Hematopoietic multipotent progenitor cell treated with erythropoietin and hydrocortisone succinate and interleukin-3 and kit ligand, for 6 days (in vitro differentiated cells): ENCODE measurements around the gene GRK5.
A peak's percentile ranks its signal among the peaks of the same experiment; 100 is the strongest.

ENCODE experiments used
- DNase-seq: peaks from one replicate; pipeline ENCODE4 v3.0.0-alpha.2; 2015

Gene GRK5

GRCh38 chr10:119466076-119466475, 258.7 kb downstream of the GRK5 start:
- DNase-seq: peak; percentile 47

- peak; percentile 89 for DNase-seq
Measured at GRCh38 chr10:119466655-119467054, 259.3 kb downstream of the GRK5 start.

DNA sequence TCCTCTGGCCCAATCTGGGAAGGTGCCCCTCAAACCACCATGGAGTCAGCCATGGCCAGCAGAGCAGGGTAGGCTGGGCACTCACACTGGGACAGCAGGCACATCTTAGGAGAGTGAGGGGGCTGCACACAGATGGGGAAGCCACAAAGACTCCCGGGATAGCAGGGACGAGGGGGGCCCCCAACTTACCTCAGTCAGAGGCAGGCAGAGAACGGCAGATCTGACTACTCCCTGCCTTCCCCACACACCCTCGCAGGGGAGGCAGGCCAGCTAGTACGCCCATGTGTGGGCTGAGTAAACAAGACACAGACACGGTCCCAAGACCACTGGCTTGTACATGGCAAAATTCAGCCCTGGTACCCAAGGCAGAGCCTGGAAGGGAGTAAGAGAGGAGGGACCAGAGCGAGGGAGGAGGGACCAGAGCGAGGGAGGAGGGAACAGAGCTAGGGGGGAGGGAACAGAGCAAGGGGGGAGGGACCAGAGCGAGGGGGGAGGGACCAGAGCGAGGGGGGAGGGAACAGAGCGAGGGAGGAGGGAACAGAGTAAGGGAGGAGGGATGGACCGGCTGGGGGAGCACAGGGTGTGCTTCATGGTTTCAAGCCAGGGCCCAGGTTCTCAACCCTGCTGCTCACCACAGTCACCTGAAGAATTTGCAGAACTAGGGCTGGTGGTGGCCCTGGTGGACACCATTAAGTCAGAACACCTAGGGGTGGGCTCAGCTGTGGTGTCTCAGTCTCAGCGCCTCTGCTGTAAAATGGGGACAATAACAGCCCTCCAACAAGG, 261.4 kb downstream of the GRK5 start:
- no peak for DNase-seq

DNA sequence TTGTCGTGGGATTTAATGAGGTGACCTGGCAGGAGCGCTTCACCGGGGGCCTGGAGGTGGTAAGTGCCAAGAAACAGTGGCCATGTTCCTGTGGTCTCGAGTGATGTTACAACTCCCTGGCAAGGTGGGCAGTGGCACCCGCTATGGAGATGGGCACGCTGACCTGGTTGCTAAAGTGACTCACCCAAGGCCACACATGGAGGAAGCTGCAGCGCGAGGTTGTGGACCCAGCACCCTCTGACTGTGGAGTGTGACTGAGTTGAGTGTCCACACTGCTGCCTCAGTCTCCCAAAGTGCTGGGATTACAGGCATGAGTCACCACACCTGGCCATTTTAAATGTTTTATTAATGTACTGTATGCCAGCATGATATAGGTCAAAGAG, 261.9 kb downstream of the GRK5 start:
- DNase-seq: no peak

GRCh38 chr10:119469846-119470245, 262.5 kb downstream of the GRK5 start:
- no peak for DNase-seq

DNA sequence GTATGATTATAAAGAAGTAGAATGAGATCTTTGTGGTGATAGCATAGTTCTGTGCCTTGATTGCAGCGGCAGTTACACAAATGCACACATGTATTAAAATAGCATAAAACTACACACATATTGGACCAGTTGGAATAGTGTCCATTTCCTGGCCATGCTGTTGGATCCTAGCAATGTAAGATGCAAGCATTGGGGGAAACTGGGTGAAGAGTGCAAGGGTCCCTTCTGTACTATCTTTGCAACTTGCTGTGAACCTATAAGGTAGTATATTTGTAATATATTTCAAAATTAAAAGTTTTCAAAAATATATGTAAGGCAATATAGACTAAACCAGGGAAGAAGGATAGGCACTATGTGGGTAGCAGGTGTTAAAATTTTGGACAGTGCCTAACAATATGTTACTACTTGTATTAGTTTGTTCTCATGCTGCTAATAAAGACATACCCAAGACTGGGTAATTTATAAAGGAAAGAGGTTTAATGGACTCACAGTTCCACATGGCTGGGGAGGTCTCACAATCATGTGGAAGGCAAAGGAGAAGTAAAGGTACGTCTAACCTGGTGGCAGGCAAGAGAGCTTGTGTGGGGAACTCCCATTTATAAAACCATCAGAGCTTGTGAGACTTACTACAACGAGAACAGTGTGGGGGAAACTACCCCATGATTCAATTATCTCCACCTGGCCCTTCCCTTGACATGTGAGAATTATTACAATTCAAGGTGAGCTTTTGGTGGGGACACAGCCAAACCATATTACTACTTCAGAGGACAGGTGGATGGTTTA, 263.7 kb downstream of the GRK5 start:
- DNase-seq: no peak

DNA sequence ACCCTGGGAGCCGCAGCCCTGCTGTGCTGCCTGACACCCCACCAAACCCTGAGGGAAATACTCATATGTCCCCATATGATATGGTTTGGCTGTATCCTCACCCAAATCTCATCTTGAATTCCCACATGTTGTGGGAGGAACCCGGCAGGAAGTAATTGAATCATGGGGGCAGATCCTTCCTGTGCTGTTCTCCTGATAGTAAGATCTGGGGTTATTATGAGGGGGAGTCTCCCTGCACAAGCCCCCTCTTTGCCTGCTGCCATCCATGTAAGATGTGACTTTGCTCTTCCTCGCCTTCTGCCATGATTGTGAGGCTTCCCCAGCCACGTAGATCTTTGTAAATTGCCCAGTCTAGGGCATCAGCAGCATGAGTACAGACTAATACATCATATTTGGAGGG, 266.4 kb downstream of the GRK5 start:
- no peak for DNase-seq

GRCh38 chr10:119474606-119475005, 267.2 kb downstream of the GRK5 start:
- DNase-seq: no peak

DNA sequence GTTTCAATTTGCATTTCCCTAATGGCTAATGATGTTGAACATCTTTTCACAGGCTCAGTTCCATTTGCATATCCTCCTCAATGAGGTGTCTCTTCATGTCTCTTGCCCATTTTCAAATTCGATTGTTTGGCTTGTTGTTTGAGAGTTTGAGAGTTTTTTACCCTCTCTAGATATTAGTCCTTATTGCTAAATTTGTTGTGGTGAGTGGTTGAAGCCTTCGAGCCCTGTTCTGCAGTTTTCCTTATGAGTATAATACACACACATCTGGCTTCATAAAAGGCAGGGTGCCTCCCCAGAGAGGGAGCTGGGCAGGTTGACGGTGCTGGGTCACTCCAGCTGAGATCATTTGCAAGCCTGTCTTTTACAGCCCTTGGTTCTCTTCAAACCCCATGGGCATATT, 270.1 kb downstream of the GRK5 start:
- DNase-seq: no peak

DNA sequence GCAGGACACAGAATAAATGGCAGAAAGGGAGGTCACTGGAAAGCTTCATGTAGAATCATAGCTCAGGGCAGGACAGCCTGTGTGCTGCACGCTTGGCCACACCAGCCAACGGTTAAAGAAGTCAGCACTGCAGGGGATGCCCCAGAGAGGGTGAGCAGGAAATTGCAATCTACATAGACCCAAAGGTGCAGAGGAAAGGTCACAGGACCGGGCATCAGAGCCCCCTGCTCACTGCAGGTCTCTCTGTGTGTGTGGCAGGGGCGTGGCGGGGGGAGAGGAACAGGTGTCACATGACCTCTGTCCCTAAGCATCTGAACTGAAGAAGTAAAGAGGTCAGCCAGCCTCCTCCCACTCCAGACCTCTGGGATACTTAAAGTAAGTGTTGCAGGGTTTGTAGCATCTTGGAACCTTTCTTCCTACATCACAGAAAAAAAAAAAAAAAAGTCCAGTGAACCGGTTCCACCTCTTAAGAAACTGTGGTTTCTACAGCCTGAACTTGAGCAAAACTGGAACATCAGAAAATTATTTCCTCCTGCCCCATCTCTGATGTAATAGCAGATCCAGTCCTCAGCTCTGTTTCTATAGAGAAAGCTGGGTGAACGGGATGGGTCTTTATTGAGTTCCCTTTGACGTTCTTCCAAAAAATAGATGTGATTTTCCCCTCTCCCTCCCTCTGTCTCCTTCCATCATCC, 270.9 kb downstream of the GRK5 start:
- DNase-seq: no peak

DNA sequence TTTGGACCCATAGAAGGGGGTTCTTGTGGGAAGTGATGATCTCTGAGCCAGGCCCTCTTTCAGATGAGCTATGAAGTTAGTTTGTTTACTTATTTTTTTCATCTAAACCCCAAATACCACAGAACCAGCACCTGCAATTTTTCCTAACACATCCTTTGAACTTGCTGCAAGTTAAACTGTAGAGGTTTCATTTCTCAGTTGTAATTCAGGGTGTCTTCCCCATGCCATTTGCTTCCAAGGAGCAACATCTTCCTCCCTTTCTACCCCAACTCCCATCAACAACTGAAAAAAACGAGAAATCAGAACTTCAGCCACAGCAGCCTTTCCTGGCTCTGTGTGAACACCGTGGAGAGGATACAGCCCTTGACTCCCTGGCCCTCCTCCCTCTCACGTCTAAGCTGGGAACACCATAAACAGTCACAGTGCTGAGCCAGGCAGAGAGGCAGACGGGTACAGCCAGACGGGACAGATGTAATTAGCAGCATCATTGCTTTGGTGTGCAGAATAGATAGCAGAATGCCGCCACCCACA, 271.5 kb downstream of the GRK5 start:
- no peak for DNase-seq

- no peak for DNase-seq
Measured at GRCh38 chr10:119479532-119479931, 272.2 kb downstream of the GRK5 start.

DNA sequence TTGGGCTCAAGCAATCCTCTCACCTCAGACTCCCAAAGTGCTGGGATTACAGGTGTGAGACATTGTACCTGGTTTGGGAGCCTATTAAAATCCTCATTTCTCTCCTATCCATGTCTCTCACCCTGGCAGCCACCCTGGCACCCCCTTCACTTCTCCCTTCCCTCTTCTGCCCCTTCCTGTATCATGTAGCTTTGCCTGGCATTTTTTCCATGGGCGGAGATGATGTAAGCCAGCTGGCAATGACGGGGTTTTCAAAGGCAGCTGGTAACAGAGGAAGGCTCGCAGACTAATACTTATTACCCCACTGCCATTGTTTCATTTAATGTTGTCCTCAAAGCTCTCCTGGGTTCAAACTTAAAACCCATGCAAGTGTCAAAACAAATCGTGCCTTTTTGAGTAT, 273.3 kb downstream of the GRK5 start:
- DNase-seq: no peak

- DNase-seq: no peak
Measured at GRCh38 chr10:119481781-119482426, 274.5 kb downstream of the GRK5 start.

GRCh38 chr10:119483001-119483400, 275.6 kb downstream of the GRK5 start:
- DNase-seq: no peak

GRCh38 chr10:119483839-119484238, 276.5 kb downstream of the GRK5 start:
- DNase-seq: peak; percentile 30

DNA sequence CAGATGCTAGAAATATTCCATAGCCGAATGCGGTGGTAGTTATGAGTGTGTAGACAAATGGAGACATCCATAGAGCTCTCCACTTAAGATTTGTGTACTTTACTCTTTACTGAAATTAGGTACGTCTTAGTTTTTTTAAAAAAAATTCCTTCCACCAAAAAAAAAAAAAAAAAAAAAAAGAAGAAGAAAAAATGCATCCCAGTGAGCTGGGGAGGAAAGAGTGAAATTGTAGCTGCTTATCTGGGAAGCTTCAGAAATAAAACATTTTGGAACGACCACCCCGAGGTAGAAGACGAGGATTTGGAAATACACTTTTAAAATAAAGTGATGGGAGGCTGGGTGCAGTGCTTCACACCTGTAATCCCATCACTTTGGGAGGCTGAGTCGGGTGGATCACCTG, 281.3 kb downstream of the GRK5 start:
- DNase-seq: no peak

DNA sequence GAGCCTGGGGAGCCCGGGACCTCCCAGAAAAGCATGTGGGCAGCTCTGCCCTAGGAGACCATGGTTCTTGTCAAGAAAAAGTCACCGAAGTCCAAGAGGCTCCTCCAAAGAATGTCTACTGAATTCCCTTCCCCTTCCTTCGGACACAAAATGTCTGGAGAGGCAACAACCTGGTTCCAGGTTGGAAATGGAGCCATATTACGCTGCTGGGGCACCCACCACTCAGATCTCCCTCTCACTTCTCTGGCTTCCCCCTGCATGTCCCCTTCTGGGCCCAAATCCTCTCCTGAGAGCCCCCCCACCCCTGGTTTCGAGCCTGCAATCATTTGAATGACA, 282.6 kb downstream of the GRK5 start:
- DNase-seq: no peak

- peak; percentile 33 for DNase-seq
Measured at GRCh38 chr10:119491966-119492757, 284.8 kb downstream of the GRK5 start.

- no peak for DNase-seq
Measured at GRCh38 chr10:119493155-119493554, 285.8 kb downstream of the GRK5 start.

GRCh38 chr10:119494236-119495020, 287.1 kb downstream of the GRK5 start:
- no peak for DNase-seq
